GM23338 (cell line): Measurements from ENCODE around the gene STOX2. TPM values are rescaled to one million over a fixed set of nuclear protein-coding genes. Genes with fewer than 3 reads are reported as not detected.

ENCODE experiments used
- ATAC-seq: fragments of 200-7000 bp; cut with Tn5 transposase; 3 replicates; pipeline ENCODE4 v1.9.1; 2020
- DNase-seq: peaks from one replicate; pipeline ENCODE4 v3.0.0-alpha.2; 2015; ENCODE audit warnings: low spot score
- H2AFZ ChIP-seq: fragments of 200-600 bp; sonication (generic); 2 replicates; pipeline ENCODE4 v1.8.0; 2016; ENCODE audit warnings: antibody characterized with exemption, mild to moderate bottlenecking, moderate library complexity
- H3F3A ChIP-seq: fragments of 200-600 bp; sonication (generic); replicated peaks from 2 replicates; pipeline ENCODE4 v1.8.0; 2017; ENCODE audit warnings: antibody characterized with exemption, mixed run types, low read depth
- H3K27ac ChIP-seq: fragments of 200-600 bp; sonication (generic); 2 replicates; pipeline ENCODE4 v1.6.1; 2016; ENCODE audit warnings: low read depth
- H3K27me3 ChIP-seq: fragments of 200-600 bp; sonication (generic); 2 replicates; pipeline ENCODE4 v1.8.0; 2016; ENCODE audit warnings: mild to moderate bottlenecking, mixed run types, moderate library complexity; ENCODE audit not compliant: insufficient read depth
- H3K36me3 ChIP-seq: fragments of 200-600 bp; sonication (generic); 2 replicates; pipeline ENCODE4 v1.8.0; 2016; ENCODE audit warnings: mild to moderate bottlenecking; ENCODE audit not compliant: insufficient read depth
- H3K4me1 ChIP-seq: fragments of 200-600 bp; sonication (generic); 2 replicates; pipeline ENCODE4 v1.8.0; 2016; ENCODE audit warnings: mild to moderate bottlenecking, moderate library complexity; ENCODE audit not compliant: insufficient read depth
- H3K4me2 ChIP-seq: fragments of 200-600 bp; sonication (generic); 2 replicates; pipeline ENCODE4 v1.7.1; 2017; ENCODE audit warnings: mixed run types
- H3K4me3 ChIP-seq: fragments of 200-600 bp; sonication (generic); 2 replicates; pipeline ENCODE4 v1.6.1; 2016; ENCODE audit warnings: mixed run types
- H3K79me2 ChIP-seq: fragments of 200-600 bp; sonication (generic); replicated peaks from 2 replicates; pipeline ENCODE4 v1.8.0; 2017; ENCODE audit warnings: mild to moderate bottlenecking; ENCODE audit not compliant: insufficient read depth
- H3K9me2 ChIP-seq: fragments of 200-600 bp; sonication (generic); 2 replicates; pipeline ENCODE4 v1.8.0; 2017; ENCODE audit not compliant: insufficient read depth
- H4K20me1 ChIP-seq: fragments of 200-600 bp; sonication (generic); replicated peaks from 2 replicates; pipeline ENCODE4 v1.8.0; 2017; ENCODE audit warnings: mild to moderate bottlenecking; ENCODE audit not compliant: insufficient read depth
- H3K27ac Mint-ChIP-seq: 2 replicates; pipeline ENCODE4 v1.8.0; 2020; ENCODE audit warnings: inconsistent platforms, mild to moderate bottlenecking, moderate library complexity, mixed read lengths
- H3K27me3 Mint-ChIP-seq: 3 replicates; pipeline ENCODE4 v1.8.0; 2022; ENCODE audit warnings: low read depth, mild to moderate bottlenecking, moderate library complexity, mixed read lengths, inconsistent platforms; ENCODE audit not compliant: insufficient read depth, poor library complexity
- H3K36me3 Mint-ChIP-seq: 3 replicates; pipeline ENCODE4 v1.8.0; 2021; ENCODE audit warnings: low read depth, mild to moderate bottlenecking, inconsistent platforms, moderate library complexity, mixed read lengths
- H3K4me1 Mint-ChIP-seq: 3 replicates; pipeline ENCODE4 v1.8.0; 2020; ENCODE audit warnings: mild to moderate bottlenecking, inconsistent platforms, mixed read lengths
- H3K4me3 Mint-ChIP-seq: 3 replicates; pipeline ENCODE4 v1.8.0; 2021; ENCODE audit warnings: moderate library complexity, mild to moderate bottlenecking, inconsistent platforms, mixed read lengths
- H3K9me3 Mint-ChIP-seq: 3 replicates; pipeline ENCODE4 v1.8.0; 2020; ENCODE audit warnings: moderate library complexity, mild to moderate bottlenecking, inconsistent platforms, mixed read lengths
- CREB1 ChIP-seq: fragments of 250-450 bp; sonication (Bioruptor Pico); IDR thresholded peaks from 2 replicates; pipeline ENCODE4 v1.5.0; 2020; ENCODE audit warnings: low read depth, mild to moderate bottlenecking, moderate library complexity
- CTCF ChIP-seq, 2 experiments: fragments of 200-600 bp in 1 of 2; sonication (generic) in 1 of 2; conservative IDR thresholded peaks; 2 replicates each; pipeline versions ENCODE4 v1.5.1 to v1.6.1; 2016 to 2017; ENCODE audit warnings: antibody characterized with exemption in 2 of 2, low read depth in 2 of 2, mild to moderate bottlenecking in 2 of 2, moderate library complexity in 1 of 2
- EZH2 ChIP-seq: fragments of 200-600 bp; sonication (generic); IDR thresholded peaks from one replicate; pipeline ENCODE4 v1.8.0; 2017; ENCODE audit warnings: antibody characterized with exemption, mild to moderate bottlenecking, low read depth; ENCODE audit not compliant: unreplicated experiment
- JUNB ChIP-seq: IDR thresholded peaks from one replicate; pipeline ENCODE4 v1.6.1; 2016; ENCODE audit warnings: antibody characterized with exemption; ENCODE audit not compliant: unreplicated experiment
- NANOG ChIP-seq: IDR thresholded peaks from 2 replicates; pipeline ENCODE4 v1.6.1; 2016; ENCODE audit warnings: antibody characterized with exemption, borderline replicate concordance
- POLR2AphosphoS5 ChIP-seq: IDR thresholded peaks from 2 replicates; pipeline ENCODE4 v1.6.1; 2016; ENCODE audit warnings: antibody characterized with exemption, low read depth
- REST ChIP-seq: IDR thresholded peaks from one replicate; pipeline ENCODE4 v1.6.1; 2018; ENCODE audit warnings: antibody characterized with exemption; ENCODE audit not compliant: unreplicated experiment
- ZNF114 ChIP-seq: fragments of 250-450 bp; sonication (Bioruptor Pico); IDR thresholded peaks from 2 replicates; pipeline ENCODE4 v1.5.0; 2020; ENCODE audit warnings: mild to moderate bottlenecking, moderate library complexity
- ZNF331 ChIP-seq: fragments of 250-450 bp; sonication (Bioruptor Pico); IDR thresholded peaks from 2 replicates; pipeline ENCODE4 v1.5.0; 2020; ENCODE audit warnings: low read depth, mild to moderate bottlenecking, moderate library complexity
- polyA plus RNA-seq: library from polyadenylated mRNA; unstranded; fragments of >200 nt; fragmentation: Nextera tagmentation; extraction: Ambion mirVana; gene quantifications from 2 replicates; pipeline ENCODE4 v1.2.1, GENCODE V29; 2016
- total RNA-seq: library from RNA; depleted of rRNA; stranded (reverse); fragments of >200 nt; shearing (Covaris generic); gene quantifications from 2 replicates; pipeline ENCODE4 v1.2.3, GENCODE V29; 2014
- TF ChIP-seq, protein P1 (sequence below): IDR thresholded peaks from 2 replicates; pipeline ENCODE4 v1.6.1; 2016; ENCODE audit warnings: antibody characterized with exemption

The STOX2 gene
- total and polyA plus RNA-seq, 2 experiments from 2014 or later = 19.8 to 20.6 TPM

GRCh38 chr4:184014301-184014700 lies 109.2 kb downstream of the STOX2 start:
- H3K4me3 ChIP-seq = no peak overlapping the region
- no peaks in the 10 kb centered on the region for H3F3A ChIP-seq
- Mint-ChIP-seq H3K4me1 (peaks cover 8% of the 10 kb centered on the region), H3K27me3 (peaks cover 5% of the 10 kb centered on the region), H3K9me3 (no peaks in the 10 kb centered on the region), H3K27ac (no peak overlapping the region), H3K36me3 (peaks cover 14% of the 10 kb centered on the region), H3K4me3 (no peak overlapping the region)
- H3K27ac ChIP-seq = no peak overlapping the region
- ATAC-seq = no peak
- no peak overlapping the region for H2AFZ ChIP-seq
- DNase-seq = no peak
- H3K9me2 ChIP-seq = no peaks in the 10 kb centered on the region
- H3K27me3 ChIP-seq = no peaks in the 10 kb centered on the region
- H3K4me2 ChIP-seq = no peak overlapping the region
- no peaks in the 10 kb centered on the region for H4K20me1 ChIP-seq
- no peaks in the 10 kb centered on the region for H3K79me2 ChIP-seq
- 0 out of 2 replicates have a peak, but pooled peaks cover 3% of the 10 kb centered on the region for H3K36me3 ChIP-seq
- no peaks in the 10 kb centered on the region for H3K4me1 ChIP-seq
- TF ChIP-seq, protein P1, sequence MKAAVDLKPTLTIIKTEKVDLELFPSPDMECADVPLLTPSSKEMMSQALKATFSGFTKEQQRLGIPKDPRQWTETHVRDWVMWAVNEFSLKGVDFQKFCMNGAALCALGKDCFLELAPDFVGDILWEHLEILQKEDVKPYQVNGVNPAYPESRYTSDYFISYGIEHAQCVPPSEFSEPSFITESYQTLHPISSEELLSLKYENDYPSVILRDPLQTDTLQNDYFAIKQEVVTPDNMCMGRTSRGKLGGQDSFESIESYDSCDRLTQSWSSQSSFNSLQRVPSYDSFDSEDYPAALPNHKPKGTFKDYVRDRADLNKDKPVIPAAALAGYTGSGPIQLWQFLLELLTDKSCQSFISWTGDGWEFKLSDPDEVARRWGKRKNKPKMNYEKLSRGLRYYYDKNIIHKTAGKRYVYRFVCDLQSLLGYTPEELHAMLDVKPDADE = no peak
- no peak for TF ChIP-seq ZNF331 (CRISPR knock-in tag)
- TF ChIP-seq CTCF (conservative IDR thresholded peaks at IDR 0.05; ENCODE audit: low read depth in 2 of 2) = no peak
- TF ChIP-seq JUNB = no peak

DNA sequence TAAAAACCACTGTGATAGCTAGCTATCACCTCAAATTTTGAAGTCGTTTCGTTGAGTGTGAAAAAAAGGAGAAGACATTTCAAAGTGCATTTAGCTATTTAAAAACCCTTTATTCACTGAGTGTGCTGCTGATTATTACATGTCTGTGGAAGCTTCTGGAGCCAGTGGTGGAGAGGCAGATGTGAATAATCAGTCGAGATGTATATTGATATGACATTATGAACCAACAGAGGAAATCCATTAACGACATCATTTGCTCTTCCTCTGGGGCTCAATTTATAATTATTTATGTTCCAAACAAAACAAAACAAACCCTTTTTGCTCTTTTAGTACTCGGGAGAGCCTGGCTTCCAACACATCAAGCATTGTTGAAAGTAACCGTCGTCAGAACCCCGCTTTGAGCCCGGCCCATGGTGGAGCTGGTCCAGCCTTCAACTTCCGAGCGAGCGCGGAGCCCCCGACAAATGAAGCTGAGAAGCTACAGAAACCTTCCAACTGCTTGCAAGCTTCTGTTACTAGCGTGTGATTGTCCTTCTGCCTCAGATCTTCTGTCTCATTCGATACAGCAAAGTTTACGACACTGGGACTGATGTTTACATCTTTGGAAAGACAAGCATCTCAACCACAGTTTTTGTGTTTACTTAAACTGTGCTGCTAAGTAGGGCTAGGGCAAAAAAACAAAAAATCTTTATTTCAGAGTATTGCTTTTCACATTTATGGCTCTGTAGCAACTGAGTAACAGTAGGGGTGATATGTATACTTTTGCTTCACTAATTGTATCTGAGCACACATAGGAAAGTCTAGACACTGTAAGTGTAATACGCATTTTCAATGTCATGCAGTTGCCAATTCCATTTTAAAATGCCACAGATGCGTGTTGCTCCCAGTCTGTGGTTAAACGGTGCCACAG lies 111.9 kb downstream of the STOX2 start:
- Mint-ChIP-seq H3K27me3 (peaks cover 5% of the 10 kb centered on the region), H3K9me3 (no peaks in the 10 kb centered on the region), H3K27ac (0 out of 2 replicates have a peak overlapping the region, but pooled peaks have one; percentile 28), H3K36me3 (no peaks in the 10 kb centered on the region; the same call in 2 of the 3 replicates), H3K4me1 (peaks cover 20% of the 10 kb centered on the region), H3K4me3 (no peak overlapping the region)
- H3K27ac ChIP-seq = no peak overlapping the region
- 0 out of 2 replicates have a peak, but pooled peaks cover 4% of the 10 kb centered on the region for H3K4me1 ChIP-seq
- ATAC-seq = no peak
- no peaks in the 10 kb centered on the region for H3K9me2 ChIP-seq
- H3K4me2 ChIP-seq = no peak overlapping the region
- no peak overlapping the region for H3K4me3 ChIP-seq
- H3K79me2 ChIP-seq = no peaks in the 10 kb centered on the region
- no peaks in the 10 kb centered on the region for H4K20me1 ChIP-seq
- H3K27me3 ChIP-seq = no peaks in the 10 kb centered on the region
- no peaks in the 10 kb centered on the region for H3F3A ChIP-seq
- no peak for DNase-seq
- H3K36me3 ChIP-seq = 0 out of 2 replicates have a peak, but pooled peaks cover 3% of the 10 kb centered on the region
- no peak overlapping the region for H2AFZ ChIP-seq
- TF ChIP-seq NANOG = no peak
- TF ChIP-seq, protein P1 = no peak
- no peak for TF ChIP-seq ZNF114 (CRISPR knock-in tag)
- TF ChIP-seq ZNF331 (CRISPR knock-in tag) = no peak
- TF ChIP-seq CREB1 = no peak
- TF ChIP-seq CTCF (conservative IDR thresholded peaks at IDR 0.05; ENCODE audit: low read depth in 2 of 2) = no peak
- TF ChIP-seq EZH2 = no peak
- TF ChIP-seq REST = no peak
- TF ChIP-seq POLR2AphosphoS5 = no peak
